NCI-H2196 (cell line): ENCODE data around the gene MAGIX.

Experiments
- DNase-seq: peaks from one replicate; lab custom pipeline; 2025; ENCODE audit not compliant: unreplicated experiment; lab: John Stamatoyannopoulos, UW

Gene MAGIX

GRCh38 chrX:49204017-49204416, 41.5 kb downstream of the MAGIX start:
- DNase-seq: no peak

GRCh38 chrX:49204709-49205108, 42.2 kb downstream of the MAGIX start:
- DNase-seq: no peak

GRCh38 chrX:49205443-49205842, 42.9 kb downstream of the MAGIX start:
- DNase-seq: no peak

GRCh38 chrX:49206543-49206942, 44.0 kb downstream of the MAGIX start:
- no peak for DNase-seq

GRCh38 chrX:49208399-49208798, 45.8 kb downstream of the MAGIX start:
- DNase-seq: no peak

GRCh38 chrX:49209434-49210251, 47.1 kb downstream of the MAGIX start:
- no peak for DNase-seq

- no peak for DNase-seq
Observed at GRCh38 chrX:49210406-49210805, 47.8 kb downstream of the MAGIX start.

GRCh38 chrX:49211074-49211473, 48.5 kb downstream of the MAGIX start:
- no peak for DNase-seq

GRCh38 chrX:49212209-49212608, 49.7 kb downstream of the MAGIX start:
- no peak for DNase-seq

GRCh38 chrX:49212861-49213260, 50.3 kb downstream of the MAGIX start:
- no peak for DNase-seq

GRCh38 chrX:49214416-49214815, 51.9 kb downstream of the MAGIX start:
- no peak for DNase-seq

- no peak for DNase-seq
Observed at GRCh38 chrX:49214996-49215526, 52.5 kb downstream of the MAGIX start.
